Stimulated activated CD4-positive, alpha-beta T cell treated with anti-CD3 and anti-CD28 coated beads, Interleukin-2, amount 100 ng/mL, for 48 hours (primary cell): Measurements from ENCODE around the gene SMIM7.
"Not testable (repeated sequence)": the region's sequence is repeated elsewhere in the genome, so short reads cannot be mapped to it uniquely, and the experiment has no call there.

ENCODE experiments used
- DNase-seq, 2 donors: peaks; one replicate each; pipeline ENCODE4 v3.0.0-alpha.2; 2020

The SMIM7 gene

DNA sequence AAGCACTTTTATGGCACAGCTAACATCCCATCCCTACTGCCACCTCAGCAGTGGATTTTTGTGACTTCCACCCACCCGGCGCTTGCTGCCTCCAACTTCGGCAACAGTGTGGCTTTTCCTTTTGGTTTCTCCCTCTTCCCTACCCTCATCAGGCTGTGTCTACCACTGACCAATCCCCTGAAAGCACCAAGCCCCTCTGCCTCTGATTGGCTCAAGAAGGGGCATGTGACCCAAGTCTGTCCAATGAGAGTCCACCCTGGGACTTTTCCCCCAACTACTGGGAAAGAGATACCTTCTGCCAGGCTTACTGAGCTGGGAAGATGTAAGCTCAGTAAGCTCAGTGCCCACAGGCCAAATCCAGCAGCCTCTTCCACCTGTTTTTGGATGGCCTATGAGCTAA, 5.8 kb downstream of the SMIM7 start:
- no peak for DNase-seq

DNA sequence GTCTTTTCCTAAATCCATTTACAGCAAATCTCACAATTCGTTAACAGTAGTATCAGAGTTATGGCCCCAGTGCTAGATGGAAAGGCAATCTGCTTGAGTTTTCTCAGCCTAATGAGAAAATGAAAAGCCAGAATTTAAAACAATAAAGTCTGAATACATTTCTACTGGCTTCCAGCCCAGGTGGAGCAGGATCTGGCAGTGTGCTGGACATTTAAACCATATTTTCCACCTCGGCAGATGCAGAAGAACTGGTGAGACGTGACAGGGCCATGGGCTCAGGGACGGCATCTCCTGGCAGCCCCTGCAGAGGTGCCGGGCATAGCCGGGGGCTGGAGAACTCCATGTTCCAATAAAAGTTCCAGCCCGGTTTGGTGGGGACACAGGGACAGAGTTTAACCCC, 7.1 kb downstream of the SMIM7 start:
- no peak for DNase-seq

DNA sequence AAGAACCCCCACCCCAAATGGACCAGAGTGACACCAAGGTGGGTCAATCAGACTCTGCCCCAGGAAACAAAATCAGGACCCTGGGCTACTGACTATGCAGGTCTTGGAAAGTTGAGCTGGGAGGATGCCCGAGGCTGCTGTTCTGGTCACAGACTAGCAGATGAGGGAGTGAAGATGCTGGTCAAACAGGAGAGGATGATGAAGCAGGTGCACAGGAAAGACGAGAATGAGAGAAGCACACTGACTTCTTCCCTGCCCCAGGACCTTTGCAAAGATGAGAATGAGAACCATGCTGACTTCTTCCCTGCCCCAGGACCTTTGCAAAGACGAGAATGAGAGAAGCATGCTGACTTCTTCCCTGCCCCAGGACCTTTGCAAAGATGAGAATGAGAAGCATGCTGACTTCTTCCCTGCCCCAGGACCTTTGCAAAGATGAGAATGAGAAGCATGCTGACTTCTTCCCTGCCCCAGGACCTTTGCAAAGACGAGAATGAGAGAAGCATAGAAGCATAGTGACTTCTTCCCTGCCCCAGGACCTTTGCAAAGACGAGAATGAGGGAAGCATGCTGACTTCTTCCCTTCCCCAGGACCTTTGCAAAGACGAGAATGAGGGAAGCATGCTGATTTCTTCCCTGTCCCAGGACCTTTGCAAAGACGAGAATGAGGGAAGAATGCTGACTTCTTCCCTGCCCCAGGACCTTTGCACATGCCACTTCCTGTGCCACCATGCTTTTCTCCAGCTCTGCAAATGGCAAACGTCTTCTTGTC, 8.3 kb downstream of the SMIM7 start:
- not testable (repeated sequence) for DNase-seq

DNA sequence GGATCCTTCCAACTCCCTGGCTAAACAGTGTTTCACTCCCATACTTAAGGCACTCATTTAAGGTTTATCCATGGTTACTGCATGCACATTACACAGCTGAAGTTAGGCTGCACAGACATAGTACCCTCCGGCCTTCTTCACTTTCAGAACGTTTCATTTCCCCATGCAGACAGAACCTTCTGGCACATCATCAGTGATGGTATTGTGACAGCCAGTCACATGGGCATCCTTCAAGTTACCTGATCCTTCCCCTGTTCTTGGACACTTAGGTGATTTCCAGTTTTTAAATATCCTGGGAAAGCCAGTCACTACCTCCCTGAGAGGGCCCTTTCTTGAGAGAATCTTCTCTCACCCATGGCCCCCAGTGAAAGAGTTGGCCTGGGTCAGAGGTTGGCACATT, 9.1 kb downstream of the SMIM7 start:
- DNase-seq, result no peak

DNA sequence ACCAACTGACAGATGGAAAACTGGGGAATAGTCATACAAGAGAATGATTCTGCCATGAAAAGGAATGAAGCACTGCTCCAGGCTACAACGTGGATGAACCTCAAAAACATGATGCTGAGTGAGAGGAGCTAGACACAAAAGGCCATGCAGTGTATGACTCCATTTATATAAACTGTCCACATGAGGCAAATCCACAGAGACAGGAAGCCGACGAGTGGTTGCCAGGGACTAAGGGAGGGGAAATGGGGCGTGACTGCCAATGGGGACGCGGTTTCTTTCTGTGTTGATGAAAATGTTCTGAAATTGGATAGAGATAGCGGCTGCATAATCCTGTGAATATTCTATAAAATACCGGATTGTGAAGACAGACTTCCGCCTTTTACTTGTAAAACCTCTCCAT, 10.2 kb downstream of the SMIM7 start:
- no peak for DNase-seq

DNA sequence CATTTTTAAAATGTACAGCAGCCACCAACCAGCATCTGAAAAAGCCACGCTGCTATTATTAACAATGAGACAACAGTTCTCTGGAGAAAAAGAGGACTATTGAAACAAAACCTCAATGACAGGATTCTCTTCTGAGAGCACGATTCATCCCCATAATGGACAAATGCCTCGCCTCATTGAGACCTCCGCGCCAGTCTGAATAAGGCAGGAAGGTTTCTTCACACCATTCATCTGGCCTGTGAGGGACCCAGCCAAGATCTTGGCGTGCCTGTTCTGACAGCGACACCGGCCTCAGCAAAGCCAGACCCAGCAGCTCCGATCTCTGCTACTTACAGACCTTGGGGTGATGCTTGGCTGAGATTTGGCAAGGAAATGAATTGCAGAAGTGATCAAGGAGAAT, 14.8 kb downstream of the SMIM7 start:
- DNase-seq, result no peak

DNA sequence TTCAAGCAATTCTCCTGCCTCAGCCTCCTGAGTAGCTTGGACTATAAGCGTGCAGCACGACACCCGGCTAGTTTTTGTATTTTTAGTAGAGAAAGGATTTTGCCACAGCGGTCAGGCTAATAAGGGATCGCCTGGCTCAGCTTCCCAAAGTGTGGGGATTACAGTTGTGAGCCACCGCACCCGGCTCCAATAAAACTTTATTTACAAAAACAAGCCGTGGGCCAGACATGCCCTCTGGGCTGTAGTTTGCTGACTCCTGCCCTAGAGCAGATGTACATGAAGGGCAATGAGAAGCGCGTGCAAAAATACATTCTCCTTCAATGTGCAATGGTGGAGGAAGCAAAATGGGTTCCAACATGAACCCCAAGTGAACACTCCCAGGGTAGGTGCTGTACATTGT, 18.2 kb downstream of the SMIM7 start:
- DNase-seq, result no peak

DNA sequence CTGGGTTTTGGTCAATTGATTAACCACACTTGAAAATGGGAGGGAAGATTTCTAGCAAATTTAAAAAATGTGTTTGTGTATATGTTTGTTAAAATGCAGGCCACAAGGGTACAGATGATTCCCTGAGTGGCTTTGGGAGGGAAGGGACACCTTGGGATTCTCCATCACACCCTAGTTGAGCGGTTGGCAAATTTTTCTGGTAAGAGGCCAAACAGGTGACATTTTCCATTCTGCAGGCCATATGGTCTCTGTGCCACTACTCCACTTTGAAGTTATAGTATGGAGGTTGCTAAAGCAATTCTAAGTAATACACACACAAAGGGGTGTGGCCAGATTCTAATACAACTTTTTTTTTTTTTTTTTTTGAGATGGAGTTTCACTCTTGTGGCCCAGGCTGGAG, 19.0 kb downstream of the SMIM7 start:
- no peak for DNase-seq

DNA sequence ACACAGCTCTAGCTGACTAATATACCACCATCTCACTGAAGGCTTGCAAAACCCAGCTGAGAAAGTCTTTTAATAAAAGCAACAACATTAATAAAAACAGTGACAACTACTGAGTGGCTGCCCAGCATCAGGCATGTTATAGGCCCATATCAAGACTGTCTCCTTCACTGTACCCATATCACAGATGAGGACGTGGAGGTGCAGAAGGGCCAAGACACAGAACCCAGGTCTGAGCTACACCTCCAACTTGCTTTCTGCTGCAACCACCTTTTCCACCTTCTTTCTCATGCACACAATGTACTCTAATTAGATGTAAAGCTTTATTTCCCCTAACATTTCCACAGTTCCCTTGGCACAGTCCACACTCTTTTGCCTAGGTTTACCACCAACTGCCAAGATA, 21.3 kb downstream of the SMIM7 start:
- DNase-seq, result no peak

DNA sequence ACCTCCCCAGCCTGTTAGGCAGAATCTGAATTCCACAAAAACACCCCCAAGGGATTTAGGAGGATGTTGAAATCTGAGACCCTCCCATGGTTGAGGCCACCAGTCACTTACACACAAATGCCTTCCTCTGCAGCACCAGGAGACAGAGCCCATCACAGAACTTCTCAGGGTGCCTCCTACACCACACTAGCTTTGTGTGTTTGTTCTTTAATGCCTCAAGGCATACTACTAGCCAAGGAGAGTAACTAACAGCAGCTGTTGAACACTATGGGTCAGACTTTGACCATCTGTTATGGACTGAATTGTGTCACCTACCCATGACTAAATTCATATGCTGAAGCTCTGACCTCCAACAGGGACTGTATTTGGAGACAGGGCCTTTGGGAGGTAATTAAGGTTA, 22.4 kb downstream of the SMIM7 start:
- DNase-seq, result no peak

DNA sequence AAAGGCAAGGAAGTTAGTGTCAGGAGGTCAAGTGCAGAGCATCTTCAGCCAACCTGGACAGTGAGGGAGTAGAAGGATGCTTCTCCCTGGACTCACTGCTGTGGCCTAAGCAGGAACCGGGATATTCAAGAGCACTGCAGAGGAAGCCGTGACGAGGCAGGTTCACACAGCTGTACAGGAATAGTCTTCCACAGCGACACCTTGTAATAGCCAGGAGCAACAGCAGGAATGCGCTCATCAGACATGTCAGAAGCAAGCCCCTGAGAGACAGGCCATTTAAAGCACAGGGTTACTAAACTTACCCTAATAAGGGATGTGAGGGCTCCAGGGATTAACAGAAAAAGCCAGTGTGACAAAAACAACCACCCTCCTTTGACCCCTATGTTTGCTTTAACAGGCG, 28.5 kb downstream of the SMIM7 start:
- no peak for DNase-seq

DNA sequence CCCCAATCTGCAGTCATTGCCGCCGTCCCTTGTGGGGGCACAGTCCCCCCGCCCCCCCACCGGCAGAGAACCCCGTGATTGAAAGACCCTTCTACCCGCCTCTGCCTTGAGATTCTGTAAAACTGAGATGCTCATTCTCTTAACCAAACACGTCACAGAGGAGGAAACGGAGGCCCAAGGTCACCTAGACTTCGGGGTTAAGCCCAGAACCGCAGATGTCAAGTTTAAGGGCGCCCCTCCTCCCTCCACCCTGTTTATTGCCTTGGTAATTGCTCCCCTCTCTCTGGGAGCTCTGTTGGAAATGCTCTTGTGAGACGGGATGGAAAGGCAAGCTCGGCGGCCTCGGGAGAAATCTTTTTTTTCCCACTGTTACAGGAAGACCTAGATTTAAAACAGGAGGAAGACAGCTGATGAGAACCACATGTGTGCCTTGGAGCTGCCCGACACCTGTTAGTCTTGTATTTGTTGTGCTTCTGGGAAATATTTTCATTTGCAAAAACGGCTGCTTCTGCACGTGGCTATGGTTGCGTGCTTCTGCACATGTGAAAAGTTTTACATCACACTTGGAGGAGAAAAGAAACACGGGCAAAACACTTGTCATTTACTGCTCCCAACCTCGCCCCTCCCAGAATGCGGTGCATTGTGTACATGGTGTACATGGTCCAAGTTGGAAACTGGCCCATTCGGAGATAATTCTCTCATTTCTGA, 30.8 kb downstream of the SMIM7 start:
- DNase-seq, result no peak

DNA sequence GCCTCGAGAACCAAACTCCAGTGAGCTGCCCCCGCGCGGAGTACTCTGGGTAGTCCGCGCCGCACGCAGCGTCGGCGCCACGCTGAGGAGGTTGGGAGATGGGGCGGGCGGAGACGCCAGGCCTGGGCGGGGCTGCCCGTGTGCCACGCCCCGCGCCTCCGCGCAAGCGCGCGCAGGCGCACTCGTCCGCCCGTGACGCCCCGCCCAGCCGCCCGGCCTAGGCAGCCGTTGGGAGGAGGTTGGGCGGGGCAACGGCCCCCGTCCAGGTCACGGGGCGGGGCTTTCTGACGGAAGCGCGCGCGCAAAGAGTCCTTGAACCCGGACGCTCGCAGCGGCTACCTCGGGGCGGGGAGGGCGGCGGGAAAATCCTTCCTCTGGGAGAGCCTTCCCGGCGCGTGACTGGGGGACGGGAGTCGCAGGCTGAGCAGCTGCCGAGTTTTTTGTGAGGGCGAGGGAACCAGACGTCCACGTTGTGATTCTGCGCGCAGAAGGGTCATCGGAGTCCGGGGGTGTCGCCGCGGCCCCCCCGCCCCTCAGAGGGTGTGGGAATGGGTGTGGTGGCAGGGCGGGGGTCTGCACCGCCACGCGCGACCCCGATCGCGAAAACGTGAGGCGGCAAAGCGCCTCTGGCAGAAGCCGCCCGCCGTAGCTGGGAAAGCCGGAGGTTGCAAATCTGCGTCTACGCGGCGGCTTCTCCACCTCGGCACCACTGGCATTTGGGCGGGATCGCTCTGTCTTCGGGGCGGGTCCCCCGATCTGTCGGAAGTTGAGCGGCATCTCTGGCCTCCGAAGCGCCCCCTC, 31.6 kb downstream of the SMIM7 start, which contains the start of gene MED26:
TSS of gene MED26 (minus strand) at position 22 of the 801 bp plus-strand sequence. CDS start 261 bp downstream, outside the sequence.
- DNase-seq, result peak; percentile 96 to 98

DNA sequence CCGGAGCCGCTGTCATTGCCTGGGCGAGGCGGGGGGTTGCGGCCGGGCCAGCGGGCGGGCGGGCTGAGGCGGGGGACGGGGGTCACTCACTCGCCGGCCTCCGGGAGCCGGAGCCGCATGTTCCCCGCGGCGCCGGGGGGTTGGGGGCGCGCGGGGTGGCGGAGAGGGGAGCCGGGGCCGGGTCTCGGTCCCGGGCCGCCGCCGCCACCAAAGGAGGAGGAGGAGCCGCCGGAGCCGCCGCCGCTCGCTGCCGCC, 32.1 kb downstream of the SMIM7 start:
- no peak for DNase-seq

DNA sequence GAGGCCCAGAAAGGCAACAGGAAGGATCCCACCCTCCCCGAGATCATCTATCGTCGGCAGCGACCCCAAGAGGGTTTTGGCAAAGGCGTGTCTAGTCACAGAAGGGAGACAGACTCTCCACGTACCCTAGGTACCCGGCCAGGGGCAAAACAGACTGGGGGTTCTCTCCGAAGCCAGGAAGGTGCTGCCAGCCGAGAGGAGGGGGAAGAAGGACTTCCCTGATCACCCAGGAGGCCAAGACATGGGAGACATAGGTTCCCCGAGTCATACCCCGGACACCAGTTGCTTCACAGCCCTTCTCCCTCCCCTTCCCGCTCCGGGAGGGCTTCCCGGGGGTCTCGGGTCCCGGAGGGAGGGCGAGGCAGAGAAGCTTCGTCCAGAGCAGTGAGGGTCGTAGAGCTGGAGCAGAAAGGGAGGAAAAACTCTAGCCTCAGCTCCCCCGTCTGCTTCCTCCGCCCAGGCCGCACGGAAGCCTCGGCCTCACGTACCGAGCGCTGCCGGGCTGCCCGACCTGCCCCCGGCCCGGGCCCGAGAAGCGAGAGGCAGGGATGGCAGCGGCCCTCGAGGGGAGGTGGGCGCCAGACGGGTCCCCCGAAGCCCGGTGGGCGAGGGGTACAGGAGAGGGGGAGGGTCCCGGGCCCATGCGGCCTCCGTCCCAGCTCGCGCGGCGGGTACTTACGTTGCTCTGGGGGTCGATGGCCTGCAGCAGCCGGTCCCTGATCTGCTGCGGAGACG, 32.6 kb downstream of the SMIM7 start:
- DNase-seq, result no peak

DNA sequence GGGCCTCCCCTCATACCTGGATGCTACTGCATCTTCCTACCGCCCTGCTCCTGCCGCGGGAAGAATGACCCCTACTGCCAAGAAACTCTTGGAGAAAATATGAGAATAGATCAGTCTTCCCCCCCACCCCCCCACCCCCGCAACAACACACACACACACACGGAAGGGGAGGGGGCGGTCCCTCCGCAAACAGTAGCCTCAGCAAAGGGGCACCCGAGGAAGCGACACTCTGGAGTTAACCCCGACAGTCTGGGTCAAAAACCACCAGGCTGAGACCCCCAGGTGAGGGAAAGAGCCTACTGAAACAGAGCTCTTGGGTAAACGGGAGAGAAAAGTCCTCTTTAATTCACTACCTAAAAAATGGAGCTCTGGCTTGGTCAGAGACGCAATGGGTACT, 33.1 kb downstream of the SMIM7 start:
- DNase-seq, result no peak

DNA sequence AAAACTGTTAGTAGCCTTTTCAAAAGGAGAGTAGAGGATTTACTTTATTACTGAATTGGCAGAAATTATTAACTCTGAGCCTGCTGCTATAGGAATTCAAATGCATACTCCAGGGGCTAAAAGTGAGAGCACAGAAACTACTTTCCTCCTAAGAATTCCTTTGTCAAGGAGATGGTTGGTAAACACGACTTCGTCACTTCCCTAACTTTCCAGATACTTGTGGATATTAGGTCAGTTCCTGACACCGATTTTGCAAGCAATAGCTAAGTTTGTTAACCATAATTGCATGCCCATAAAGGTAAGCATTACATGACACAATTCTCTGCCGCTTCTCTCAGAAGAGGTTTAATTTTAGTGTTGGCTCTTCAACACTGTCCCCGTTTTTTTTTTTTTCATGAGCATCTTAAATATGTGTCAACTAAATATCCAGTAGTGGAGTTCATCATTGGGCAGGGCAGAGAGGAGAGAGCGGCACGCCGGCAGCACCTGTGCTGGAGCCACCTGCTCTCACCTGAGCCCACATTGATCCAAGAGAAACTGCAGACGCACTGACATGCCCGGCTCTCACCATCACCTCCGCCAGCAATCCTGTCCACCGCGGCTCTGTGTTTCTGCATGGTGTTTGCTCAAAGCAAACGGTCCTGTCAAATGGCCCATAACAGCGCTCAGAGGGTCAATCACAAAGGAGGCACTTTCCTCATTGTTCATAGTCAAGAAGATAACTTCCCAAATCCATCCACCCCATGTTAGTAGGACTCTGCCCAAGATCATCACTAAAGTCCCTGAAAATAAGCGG, 34.6 kb downstream of the SMIM7 start:
- DNase-seq, result no peak

DNA sequence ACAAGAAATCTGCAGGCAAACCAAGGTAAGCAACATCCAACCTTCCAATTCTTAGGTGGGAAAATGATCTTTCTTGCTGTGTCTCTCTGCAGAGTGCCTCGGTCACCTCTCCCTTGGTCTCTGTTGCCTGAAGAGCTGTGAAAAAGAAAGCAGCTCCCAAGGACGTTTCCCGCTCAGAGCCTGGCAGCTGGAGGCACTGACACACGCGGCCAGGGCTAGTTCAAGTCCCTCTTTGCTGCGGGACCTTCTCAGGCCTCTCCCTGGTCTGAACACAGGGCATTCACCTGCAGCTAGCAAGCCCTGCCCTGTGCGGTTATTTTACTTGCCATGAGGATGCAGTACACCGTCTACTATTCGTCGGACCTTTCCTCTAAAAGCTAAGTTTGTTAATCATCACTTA, 35.7 kb downstream of the SMIM7 start:
- no peak for DNase-seq

DNA sequence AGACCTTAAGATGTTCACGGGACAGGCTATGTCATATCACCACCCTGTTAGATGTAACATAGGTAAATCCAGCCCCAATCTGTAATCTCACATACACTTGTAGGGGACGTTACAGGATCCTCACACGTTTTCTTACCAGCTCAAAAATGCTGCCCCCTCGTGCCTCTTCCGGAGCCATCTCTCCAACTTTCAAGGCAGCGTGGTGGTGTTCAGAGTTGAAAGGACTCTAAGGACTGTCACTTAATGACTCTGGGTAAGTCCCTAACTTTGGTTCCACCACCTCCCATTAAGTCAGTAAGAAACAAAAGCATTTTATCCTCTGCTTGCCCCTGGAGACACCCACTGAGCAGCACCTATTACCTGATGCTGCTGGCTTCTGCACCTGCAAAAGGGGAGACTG, 36.4 kb downstream of the SMIM7 start:
- no peak for DNase-seq

DNA sequence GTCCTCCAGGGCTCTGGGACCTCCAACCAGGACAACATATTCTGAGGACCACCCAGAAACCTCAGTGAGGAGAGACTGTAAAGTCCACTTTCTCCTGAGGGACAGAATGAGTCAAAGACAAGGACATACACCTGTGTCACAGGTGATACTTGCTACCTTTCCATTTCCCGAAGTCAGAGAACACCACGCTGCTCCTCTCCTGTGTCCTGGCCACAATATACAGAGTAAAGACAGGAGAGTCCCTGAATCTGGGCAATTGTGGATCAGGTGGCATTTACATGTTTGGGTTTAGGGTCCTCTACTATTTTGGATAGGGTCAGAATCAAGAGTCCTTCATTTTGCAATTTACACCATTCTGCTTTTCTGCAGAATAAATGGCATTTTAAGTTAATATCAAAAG, 36.9 kb downstream of the SMIM7 start:
- no peak for DNase-seq

DNA sequence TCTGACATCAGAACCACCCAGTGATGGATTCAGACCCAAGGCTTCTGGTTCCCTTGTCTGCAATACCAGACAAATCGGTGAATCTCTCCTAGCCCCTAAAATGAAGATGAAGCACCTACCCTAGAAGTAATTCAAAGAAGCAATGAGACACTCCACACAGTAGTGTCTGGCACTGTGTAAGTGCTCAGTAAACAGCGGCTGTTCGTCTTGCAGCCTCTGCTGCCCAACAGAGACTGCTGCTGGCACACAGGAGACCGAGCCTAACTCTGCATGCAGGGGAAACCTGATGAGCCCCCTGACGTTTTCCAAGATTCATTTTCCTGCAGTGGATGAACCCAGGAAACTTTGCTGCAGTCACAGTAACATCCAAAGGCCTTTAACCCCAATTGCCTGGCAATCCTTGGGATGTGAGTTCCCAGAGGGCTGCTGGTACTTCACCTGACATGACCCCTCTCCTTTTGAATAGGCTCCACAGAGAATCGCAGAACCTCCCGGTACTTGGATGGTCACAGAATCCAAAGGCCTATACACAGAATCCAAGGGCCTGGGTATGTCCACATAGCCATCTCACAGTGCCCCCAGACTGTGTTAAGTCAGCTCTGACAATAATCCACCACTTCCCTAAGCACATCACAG, 38.7 kb downstream of the SMIM7 start:
- DNase-seq, result no peak

DNA sequence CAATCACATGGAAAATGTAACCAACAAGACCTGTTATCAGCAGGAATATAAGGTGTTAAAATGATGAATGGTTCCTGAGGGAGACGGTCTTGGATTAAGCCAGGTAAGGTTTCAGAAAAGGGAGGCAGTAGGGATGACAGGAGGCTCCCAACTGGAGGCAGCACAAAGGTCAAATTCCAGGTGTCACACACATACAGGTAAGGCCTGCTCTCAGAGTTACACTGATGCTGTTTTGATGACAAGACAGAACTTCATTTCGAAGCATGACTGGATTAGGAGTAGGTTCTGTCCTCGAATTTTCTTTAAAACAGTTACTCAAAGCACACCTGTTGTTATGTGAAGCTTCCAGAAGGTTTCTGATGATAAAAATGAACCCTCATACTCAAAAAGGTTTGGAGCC, 39.4 kb downstream of the SMIM7 start:
- DNase-seq, result no peak
